IPS-20b (cell line): ENCODE measurements around the gene ZBED4.

Experiments
- H3K27ac ChIP-seq: one replicate; pipeline ENCODE4 v1.5.1; 2013; ENCODE audit warnings: low read length
- H3K27me3 ChIP-seq: 2 replicates; pipeline ENCODE4 v1.6.1; 2013; ENCODE audit warnings: mild to moderate bottlenecking, low read length, inconsistent platforms; ENCODE audit not compliant: insufficient read depth
- H3K36me3 ChIP-seq: 2 replicates; pipeline ENCODE4 v1.6.1; 2013; ENCODE audit warnings: low read depth, mild to moderate bottlenecking, inconsistent platforms, low read length, moderate library complexity; ENCODE audit not compliant: insufficient read depth
- H3K4me1 ChIP-seq: 2 replicates; pipeline ENCODE4 v1.6.1; 2013; ENCODE audit warnings: mild to moderate bottlenecking, control low read depth, inconsistent platforms, low read length, moderate library complexity; ENCODE audit not compliant: insufficient read depth
- H3K4me3 ChIP-seq: 2 replicates; pipeline ENCODE4 v1.5.1; 2013; ENCODE audit warnings: mild to moderate bottlenecking, low read length, inconsistent platforms
- H3K9ac ChIP-seq: 2 replicates; pipeline ENCODE4 v1.6.1; 2013; ENCODE audit warnings: low read depth, mild to moderate bottlenecking, inconsistent platforms, low read length, moderate library complexity
- H3K9me3 ChIP-seq: 2 replicates; pipeline ENCODE4 v1.6.1; 2013; ENCODE audit warnings: mild to moderate bottlenecking, low read depth, low read length, inconsistent platforms; ENCODE audit not compliant: insufficient read depth

Gene ZBED4

DNA sequence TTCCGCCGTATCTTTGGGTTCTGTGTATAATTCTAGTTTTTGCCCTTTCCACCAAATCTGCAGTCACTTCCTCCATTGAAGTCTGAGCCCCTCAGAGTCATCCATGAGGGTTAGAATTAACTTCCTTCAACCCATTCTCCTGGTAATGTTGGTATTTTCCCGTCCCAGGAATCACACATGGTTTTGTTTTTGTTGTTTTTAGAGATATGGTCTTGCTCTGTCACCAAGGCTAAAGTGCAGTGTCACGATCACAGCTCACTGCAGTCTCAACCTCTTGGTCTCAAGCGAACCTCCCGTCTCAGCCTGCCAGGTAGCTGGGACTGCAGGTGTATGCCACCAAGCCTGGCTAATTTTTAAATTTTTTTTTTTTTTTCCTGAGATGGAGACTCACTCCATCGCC, 18.7 kb downstream of the ZBED4 start:
- no peak overlapping the region for H3K9ac ChIP-seq
- peaks cover 4% of the 10 kb centered on the region; the same call in 1 of the 2 replicates for H3K36me3 ChIP-seq
- H3K9me3 ChIP-seq, result peaks cover 5% of the 10 kb centered on the region; the same call in 1 of the 2 replicates
- no peak overlapping the region for H3K27ac ChIP-seq
- H3K4me1 ChIP-seq, result no peaks in the 10 kb centered on the region
- H3K27me3 ChIP-seq, result no peaks in the 10 kb centered on the region
- H3K4me3 ChIP-seq, result no peak overlapping the region

DNA sequence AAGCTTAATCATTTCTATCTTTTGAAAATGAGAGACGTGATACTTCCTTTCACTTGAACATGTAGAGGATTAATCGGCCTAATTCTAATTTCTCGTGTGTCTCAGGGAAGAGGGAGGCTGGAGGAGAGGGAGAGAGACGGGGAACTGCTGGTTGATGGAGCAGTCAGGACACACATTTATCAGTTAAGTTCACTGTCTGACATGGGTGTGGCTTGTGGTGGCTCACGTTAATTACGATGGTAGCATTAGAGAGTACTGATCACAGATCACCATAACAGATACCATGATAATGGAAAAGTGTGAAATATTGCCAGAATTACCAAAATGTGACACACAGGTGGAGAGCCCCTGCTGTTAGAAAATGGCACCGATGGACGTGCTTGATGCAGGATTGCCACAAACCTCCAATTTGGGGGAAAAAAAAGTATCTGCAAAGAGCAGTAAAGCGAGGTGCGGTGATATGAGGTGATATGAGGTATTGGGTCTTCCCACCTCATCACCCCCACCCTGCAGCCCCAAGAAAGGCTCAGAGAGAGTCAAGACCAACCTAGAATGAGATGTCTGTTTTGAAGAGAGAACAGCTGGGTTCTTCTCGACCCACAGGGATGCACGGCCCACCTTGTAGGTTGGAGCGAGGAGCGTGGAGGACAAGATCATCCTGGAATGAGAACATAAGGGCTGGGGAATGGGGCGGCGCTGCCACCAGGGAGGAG, 19.7 kb downstream of the ZBED4 start:
- H3K27ac ChIP-seq, result no peak overlapping the region
- peaks cover 9% of the 10 kb centered on the region; the same call in 1 of the 2 replicates for H3K36me3 ChIP-seq
- H3K9me3 ChIP-seq, result peaks cover 5% of the 10 kb centered on the region; the same call in 1 of the 2 replicates
- H3K9ac ChIP-seq, result no peak overlapping the region
- no peaks in the 10 kb centered on the region for H3K4me1 ChIP-seq
- no peak overlapping the region for H3K4me3 ChIP-seq
- H3K27me3 ChIP-seq, result no peaks in the 10 kb centered on the region

DNA sequence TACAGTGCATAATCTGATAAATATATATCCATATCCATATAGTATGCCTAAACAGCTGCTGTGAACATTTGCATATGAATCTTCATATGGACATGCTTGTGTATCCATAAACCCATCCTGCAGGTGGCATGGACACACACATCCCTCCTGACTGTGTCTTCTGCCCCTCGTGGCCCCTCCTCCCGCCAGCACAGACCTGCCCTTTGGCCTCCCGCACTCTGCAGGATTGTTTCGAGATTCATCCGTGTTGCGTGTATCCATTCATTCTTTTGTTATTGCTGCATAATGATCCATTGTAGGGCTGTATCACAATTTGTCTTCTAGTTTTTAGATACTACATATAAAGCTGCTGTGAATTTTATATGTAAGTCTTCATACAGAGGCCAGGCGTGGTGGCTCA, 24.0 kb downstream of the ZBED4 start:
- no peak overlapping the region for H3K27ac ChIP-seq
- no peaks in the 10 kb centered on the region for H3K4me1 ChIP-seq
- H3K9ac ChIP-seq, result no peak overlapping the region
- H3K9me3 ChIP-seq, result no peaks in the 10 kb centered on the region; the same call in 1 of the 2 replicates
- peaks cover 9% of the 10 kb centered on the region; the same call in 1 of the 2 replicates for H3K36me3 ChIP-seq
- no peak overlapping the region for H3K4me3 ChIP-seq
- H3K27me3 ChIP-seq, result no peaks in the 10 kb centered on the region

DNA sequence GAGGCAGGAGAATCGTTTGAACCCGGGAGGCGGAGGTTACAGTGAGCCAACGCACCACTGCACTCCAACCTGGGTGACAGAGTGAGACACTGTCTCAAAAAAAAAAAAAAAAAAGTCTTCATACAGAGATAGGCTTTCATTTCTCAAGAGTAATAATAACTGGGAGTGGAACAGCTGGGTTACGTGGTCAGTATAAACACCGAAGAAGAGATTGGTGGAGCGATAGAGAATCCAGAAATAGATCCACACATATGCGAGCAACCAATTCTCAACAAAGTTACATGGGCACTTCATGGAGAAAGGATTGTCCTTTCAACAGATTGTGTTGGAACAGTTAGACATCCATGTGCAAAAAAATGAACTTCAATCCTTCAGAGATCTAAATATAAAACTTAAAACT, 24.6 kb downstream of the ZBED4 start:
- no peak overlapping the region for H3K4me3 ChIP-seq
- H3K36me3 ChIP-seq, result peaks cover 11% of the 10 kb centered on the region
- no peaks in the 10 kb centered on the region for H3K27me3 ChIP-seq
- no peaks in the 10 kb centered on the region; the same call in 1 of the 2 replicates for H3K9me3 ChIP-seq
- H3K9ac ChIP-seq, result no peak overlapping the region
- H3K4me1 ChIP-seq, result no peaks in the 10 kb centered on the region
- no peak overlapping the region for H3K27ac ChIP-seq

DNA sequence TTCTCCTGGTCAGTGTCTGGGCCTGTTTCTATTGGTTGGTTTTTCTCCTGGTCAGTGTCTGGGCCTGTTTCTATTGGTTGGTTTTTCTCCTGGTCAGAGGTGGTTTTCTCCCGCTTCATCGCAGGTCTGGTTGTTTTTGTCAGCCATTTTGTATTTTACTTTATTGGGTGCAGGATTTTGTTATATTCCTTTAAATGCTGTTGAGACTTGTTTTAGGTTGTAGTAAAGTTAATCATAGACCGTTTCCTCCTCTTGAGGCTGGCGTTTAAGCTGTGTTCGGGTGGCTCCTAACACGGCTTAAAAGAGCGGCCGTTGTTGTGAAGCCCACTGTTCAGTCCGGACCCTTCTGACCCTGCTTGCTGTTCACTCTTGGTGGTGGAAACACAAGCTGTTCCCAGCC, 26.2 kb downstream of the ZBED4 start:
- Histone ChIP-seq H3K4me1 (no peaks in the 10 kb centered on the region), H3K9ac (no peak overlapping the region), H3K9me3 (no peaks in the 10 kb centered on the region; the same call in 1 of the 2 replicates), H3K4me3 (no peak overlapping the region), H3K36me3 (peaks cover 28% of the 10 kb centered on the region), H3K27ac (no peak overlapping the region), H3K27me3 (no peaks in the 10 kb centered on the region)

DNA sequence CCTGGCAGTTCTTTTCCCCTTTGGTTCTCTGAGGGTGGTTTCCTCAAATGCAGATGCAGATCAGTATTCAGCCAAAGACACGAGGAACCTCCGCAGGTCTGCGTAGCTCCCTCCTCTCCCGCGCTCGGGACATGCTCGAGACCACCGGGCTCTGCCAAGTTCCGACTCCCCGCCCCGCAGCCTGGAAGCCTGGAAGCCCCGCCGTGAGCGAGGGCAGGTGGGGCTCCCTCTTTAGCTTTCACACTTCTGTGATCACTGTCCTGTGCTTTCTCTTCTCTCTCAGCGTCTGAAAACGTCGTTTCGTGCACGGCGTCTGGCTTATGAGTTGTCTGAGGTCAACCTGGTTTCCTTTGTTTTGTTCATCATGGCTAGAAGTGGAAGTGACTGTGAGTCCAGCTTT, 26.6 kb downstream of the ZBED4 start:
- Histone ChIP-seq H3K27me3 (no peaks in the 10 kb centered on the region), H3K36me3 (peaks cover 32% of the 10 kb centered on the region), H3K4me3 (no peak overlapping the region), H3K4me1 (no peaks in the 10 kb centered on the region), H3K9me3 (no peaks in the 10 kb centered on the region; the same call in 1 of the 2 replicates), H3K27ac (no peak overlapping the region), H3K9ac (no peak overlapping the region)

DNA sequence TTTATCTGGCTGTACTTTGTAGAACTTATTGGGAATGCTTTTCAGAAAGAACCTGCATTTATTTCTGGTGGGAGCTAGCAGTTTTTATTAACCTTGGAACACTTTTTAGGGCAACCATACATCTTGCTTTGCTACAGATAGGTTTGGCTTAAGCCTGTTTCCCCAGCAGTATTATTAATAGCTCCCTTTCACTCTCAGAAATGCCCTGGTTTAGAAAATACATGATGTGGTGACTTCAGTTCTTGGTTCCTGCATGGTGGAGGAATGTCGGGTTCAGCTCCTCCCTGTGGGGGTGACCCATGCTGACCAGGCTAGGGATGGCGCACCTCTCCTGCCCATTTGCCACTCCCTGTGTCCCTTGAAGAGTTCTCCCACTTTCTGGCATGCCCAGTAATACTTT, 28.2 kb downstream of the ZBED4 start:
- no peaks in the 10 kb centered on the region for H3K27me3 ChIP-seq
- no peak overlapping the region for H3K27ac ChIP-seq
- peaks cover 45% of the 10 kb centered on the region for H3K36me3 ChIP-seq
- H3K9ac ChIP-seq, result no peak overlapping the region
- H3K4me1 ChIP-seq, result no peaks in the 10 kb centered on the region
- H3K9me3 ChIP-seq, result no peaks in the 10 kb centered on the region; the same call in 1 of the 2 replicates
- H3K4me3 ChIP-seq, result no peak overlapping the region

DNA sequence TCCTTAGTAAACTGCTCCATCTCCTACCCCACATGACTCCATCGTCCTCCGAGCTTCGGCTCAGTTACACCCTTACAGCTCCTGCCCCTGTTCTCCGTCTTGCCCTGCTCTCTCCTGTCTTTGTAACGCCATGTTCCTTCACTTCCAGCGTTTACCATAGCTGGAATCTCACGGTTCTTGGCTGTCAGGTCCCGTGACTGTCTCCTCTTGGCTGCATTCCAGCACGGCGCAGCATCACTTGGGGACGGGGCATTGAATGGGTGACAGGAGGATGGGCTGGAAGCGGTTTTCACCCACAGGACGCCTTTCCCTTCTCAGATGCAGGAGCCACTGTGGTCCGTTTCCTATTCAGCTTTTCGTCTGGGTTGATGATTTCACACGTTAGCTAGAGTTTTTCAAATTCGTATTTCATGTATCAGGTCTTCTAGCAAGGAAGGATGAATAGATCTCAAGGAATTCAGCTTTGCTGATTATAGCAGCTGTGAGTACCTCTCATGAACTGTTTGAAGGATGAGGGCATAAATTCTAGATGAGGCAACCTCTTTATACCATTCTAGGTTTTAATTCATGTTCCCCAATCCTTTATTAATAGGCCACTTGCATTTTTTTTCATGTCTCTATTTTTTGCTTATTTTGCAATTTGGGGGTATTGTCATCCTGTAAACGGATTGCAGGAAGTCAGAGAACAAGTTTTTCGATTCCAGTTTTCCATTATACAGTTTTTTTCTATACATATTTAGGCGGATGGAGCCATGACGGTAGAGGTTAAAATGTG, 29.1 kb downstream of the ZBED4 start:
- Histone ChIP-seq H3K4me3 (no peak overlapping the region), H3K27me3 (no peaks in the 10 kb centered on the region), H3K9me3 (no peaks in the 10 kb centered on the region; the same call in 1 of the 2 replicates), H3K36me3 (peaks cover 49% of the 10 kb centered on the region), H3K4me1 (no peaks in the 10 kb centered on the region), H3K27ac (no peak overlapping the region), H3K9ac (no peak overlapping the region)

DNA sequence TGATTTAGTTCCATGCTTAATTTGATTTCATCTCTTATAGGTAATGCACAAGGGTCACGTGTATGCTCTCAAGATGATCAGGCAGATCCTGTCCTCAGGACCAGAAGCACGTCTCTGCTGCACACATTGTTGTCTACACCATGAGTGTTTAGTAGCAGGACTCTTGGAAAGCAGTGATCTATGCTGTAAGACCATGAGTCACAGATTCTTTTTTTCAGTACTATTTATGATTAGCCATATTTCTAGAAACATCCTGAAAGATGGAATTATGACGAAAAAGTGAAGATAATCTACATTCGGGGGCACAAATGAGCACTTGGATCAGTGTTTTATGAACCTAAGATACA, 29.6 kb downstream of the ZBED4 start:
- Histone ChIP-seq H3K4me3 (no peak overlapping the region), H3K27ac (no peak overlapping the region), H3K9ac (no peak overlapping the region), H3K27me3 (no peaks in the 10 kb centered on the region), H3K36me3 (peaks cover 52% of the 10 kb centered on the region), H3K9me3 (no peaks in the 10 kb centered on the region; the same call in 1 of the 2 replicates), H3K4me1 (no peaks in the 10 kb centered on the region)

DNA sequence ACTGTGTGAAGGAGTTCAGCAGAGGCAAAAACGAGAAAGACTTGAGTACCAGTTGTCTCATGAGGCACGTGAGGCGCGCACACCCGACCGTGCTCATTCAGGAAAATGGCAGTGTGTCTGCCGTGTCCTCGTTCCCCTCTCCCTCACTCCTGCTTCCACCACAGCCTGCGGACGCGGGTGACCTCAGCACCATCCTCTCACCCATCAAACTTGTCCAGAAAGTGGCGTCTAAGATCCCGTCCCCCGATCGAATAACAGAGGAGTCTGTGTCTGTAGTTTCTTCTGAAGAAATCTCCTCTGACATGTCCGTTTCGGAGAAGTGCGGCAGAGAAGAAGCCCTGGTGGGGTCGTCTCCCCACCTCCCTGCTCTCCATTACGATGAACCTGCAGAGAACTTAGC, 30.4 kb downstream of the ZBED4 start:
- Histone ChIP-seq H3K4me1 (no peaks in the 10 kb centered on the region), H3K4me3 (no peak overlapping the region), H3K27ac (no peak overlapping the region), H3K9me3 (no peaks in the 10 kb centered on the region), H3K36me3 (peaks cover 61% of the 10 kb centered on the region), H3K9ac (no peak overlapping the region), H3K27me3 (no peaks in the 10 kb centered on the region)

DNA sequence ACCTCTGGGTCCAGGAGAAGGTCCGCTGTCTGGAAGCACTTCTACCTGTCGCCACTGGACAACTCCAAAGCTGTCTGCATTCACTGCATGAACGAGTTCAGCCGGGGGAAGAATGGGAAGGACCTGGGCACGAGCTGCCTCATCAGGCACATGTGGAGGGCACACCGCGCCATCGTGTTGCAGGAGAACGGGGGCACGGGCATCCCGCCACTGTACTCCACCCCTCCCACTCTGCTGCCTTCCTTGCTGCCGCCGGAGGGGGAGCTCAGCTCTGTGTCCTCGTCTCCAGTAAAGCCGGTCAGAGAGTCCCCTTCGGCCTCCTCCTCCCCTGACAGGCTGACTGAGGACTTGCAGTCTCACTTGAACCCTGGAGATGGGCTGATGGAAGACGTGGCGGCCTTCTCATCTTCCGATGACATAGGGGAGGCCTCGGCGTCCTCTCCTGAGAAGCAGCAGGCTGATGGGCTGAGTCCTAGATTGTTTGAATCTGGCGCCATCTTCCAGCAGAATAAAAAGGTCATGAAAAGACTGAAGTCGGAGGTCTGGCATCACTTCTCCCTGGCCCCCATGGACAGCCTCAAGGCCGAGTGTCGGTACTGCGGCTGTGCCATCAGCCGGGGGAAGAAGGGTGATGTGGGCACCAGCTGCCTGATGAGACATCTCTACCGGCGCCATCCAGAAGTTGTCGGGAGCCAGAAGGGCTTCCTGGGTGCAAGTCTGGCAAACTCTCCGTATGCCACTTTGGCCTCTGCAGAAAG, 31.0 kb downstream of the ZBED4 start:
- Histone ChIP-seq H3K36me3 (peaks cover 67% of the 10 kb centered on the region), H3K27ac (no peak overlapping the region), H3K9me3 (peaks cover 2% of the 10 kb centered on the region; the same call in 1 of the 2 replicates), H3K9ac (no peak overlapping the region), H3K27me3 (no peaks in the 10 kb centered on the region), H3K4me1 (no peaks in the 10 kb centered on the region), H3K4me3 (no peak overlapping the region)
